GM23338 (cell line): Measurements from ENCODE around the gene KIAA0586. TPM values are rescaled to one million over a fixed set of nuclear protein-coding genes. Genes with fewer than 3 reads are reported as not detected.

Source experiments
- ATAC-seq: fragments of 200-7000 bp; cut with Tn5 transposase; 3 replicates; pipeline ENCODE4 v1.9.1; 2020
- DNase-seq: peaks from one replicate; pipeline ENCODE4 v3.0.0-alpha.2; 2015; ENCODE audit warnings: low spot score
- H2AFZ ChIP-seq: fragments of 200-600 bp; sonication (generic); 2 replicates; pipeline ENCODE4 v1.8.0; 2016; ENCODE audit warnings: antibody characterized with exemption, mild to moderate bottlenecking, moderate library complexity
- H3F3A ChIP-seq: fragments of 200-600 bp; sonication (generic); replicated peaks from 2 replicates; pipeline ENCODE4 v1.8.0; 2017; ENCODE audit warnings: antibody characterized with exemption, mixed run types, low read depth
- H3K27ac ChIP-seq: fragments of 200-600 bp; sonication (generic); 2 replicates; pipeline ENCODE4 v1.6.1; 2016; ENCODE audit warnings: low read depth
- H3K27me3 ChIP-seq: fragments of 200-600 bp; sonication (generic); 2 replicates; pipeline ENCODE4 v1.8.0; 2016; ENCODE audit warnings: mild to moderate bottlenecking, mixed run types, moderate library complexity; ENCODE audit not compliant: insufficient read depth
- H3K36me3 ChIP-seq: fragments of 200-600 bp; sonication (generic); 2 replicates; pipeline ENCODE4 v1.8.0; 2016; ENCODE audit warnings: mild to moderate bottlenecking; ENCODE audit not compliant: insufficient read depth
- H3K4me1 ChIP-seq: fragments of 200-600 bp; sonication (generic); 2 replicates; pipeline ENCODE4 v1.8.0; 2016; ENCODE audit warnings: mild to moderate bottlenecking, moderate library complexity; ENCODE audit not compliant: insufficient read depth
- H3K4me2 ChIP-seq: fragments of 200-600 bp; sonication (generic); 2 replicates; pipeline ENCODE4 v1.7.1; 2017; ENCODE audit warnings: mixed run types
- H3K4me3 ChIP-seq: fragments of 200-600 bp; sonication (generic); 2 replicates; pipeline ENCODE4 v1.6.1; 2016; ENCODE audit warnings: mixed run types
- H3K79me2 ChIP-seq: fragments of 200-600 bp; sonication (generic); replicated peaks from 2 replicates; pipeline ENCODE4 v1.8.0; 2017; ENCODE audit warnings: mild to moderate bottlenecking; ENCODE audit not compliant: insufficient read depth
- H3K9me2 ChIP-seq: fragments of 200-600 bp; sonication (generic); 2 replicates; pipeline ENCODE4 v1.8.0; 2017; ENCODE audit not compliant: insufficient read depth
- H4K20me1 ChIP-seq: fragments of 200-600 bp; sonication (generic); replicated peaks from 2 replicates; pipeline ENCODE4 v1.8.0; 2017; ENCODE audit warnings: mild to moderate bottlenecking; ENCODE audit not compliant: insufficient read depth
- H3K27ac Mint-ChIP-seq: 2 replicates; pipeline ENCODE4 v1.8.0; 2020; ENCODE audit warnings: inconsistent platforms, mild to moderate bottlenecking, moderate library complexity, mixed read lengths
- H3K27me3 Mint-ChIP-seq: 3 replicates; pipeline ENCODE4 v1.8.0; 2022; ENCODE audit warnings: low read depth, mild to moderate bottlenecking, moderate library complexity, mixed read lengths, inconsistent platforms; ENCODE audit not compliant: insufficient read depth, poor library complexity
- H3K36me3 Mint-ChIP-seq: 3 replicates; pipeline ENCODE4 v1.8.0; 2021; ENCODE audit warnings: low read depth, mild to moderate bottlenecking, inconsistent platforms, moderate library complexity, mixed read lengths
- H3K4me1 Mint-ChIP-seq: 3 replicates; pipeline ENCODE4 v1.8.0; 2020; ENCODE audit warnings: mild to moderate bottlenecking, inconsistent platforms, mixed read lengths
- H3K4me3 Mint-ChIP-seq: 3 replicates; pipeline ENCODE4 v1.8.0; 2021; ENCODE audit warnings: moderate library complexity, mild to moderate bottlenecking, inconsistent platforms, mixed read lengths
- H3K9me3 Mint-ChIP-seq: 3 replicates; pipeline ENCODE4 v1.8.0; 2020; ENCODE audit warnings: moderate library complexity, mild to moderate bottlenecking, inconsistent platforms, mixed read lengths
- CTCF ChIP-seq, 2 experiments: fragments of 200-600 bp in 1 of 2; sonication (generic) in 1 of 2; conservative IDR thresholded peaks; 2 replicates each; pipeline versions ENCODE4 v1.5.1 to v1.6.1; 2016 to 2017; ENCODE audit warnings: antibody characterized with exemption in 2 of 2, low read depth in 2 of 2, mild to moderate bottlenecking in 2 of 2, moderate library complexity in 1 of 2
- EZH2 ChIP-seq: fragments of 200-600 bp; sonication (generic); IDR thresholded peaks from one replicate; pipeline ENCODE4 v1.8.0; 2017; ENCODE audit warnings: antibody characterized with exemption, mild to moderate bottlenecking, low read depth; ENCODE audit not compliant: unreplicated experiment
- NANOG ChIP-seq: IDR thresholded peaks from 2 replicates; pipeline ENCODE4 v1.6.1; 2016; ENCODE audit warnings: antibody characterized with exemption, borderline replicate concordance
- POLR2AphosphoS5 ChIP-seq: IDR thresholded peaks from 2 replicates; pipeline ENCODE4 v1.6.1; 2016; ENCODE audit warnings: antibody characterized with exemption, low read depth
- ZNF331 ChIP-seq: fragments of 250-450 bp; sonication (Bioruptor Pico); IDR thresholded peaks from 2 replicates; pipeline ENCODE4 v1.5.0; 2020; ENCODE audit warnings: low read depth, mild to moderate bottlenecking, moderate library complexity
- ZNF462 ChIP-seq: fragments of 250-450 bp; sonication (Bioruptor Pico); IDR thresholded peaks from 2 replicates; pipeline ENCODE4 v1.5.0; 2020; ENCODE audit warnings: mild to moderate bottlenecking, moderate library complexity
- polyA plus RNA-seq: library from polyadenylated mRNA; unstranded; fragments of >200 nt; fragmentation: Nextera tagmentation; extraction: Ambion mirVana; gene quantifications from 2 replicates; pipeline ENCODE4 v1.2.1, GENCODE V29; 2016
- total RNA-seq: library from RNA; depleted of rRNA; stranded (reverse); fragments of >200 nt; shearing (Covaris generic); gene quantifications from 2 replicates; pipeline ENCODE4 v1.2.3, GENCODE V29; 2014

The KIAA0586 gene
- total and polyA plus RNA-seq, 2 experiments from 2014 or later = 22.2 to 23.7 TPM

DNA sequence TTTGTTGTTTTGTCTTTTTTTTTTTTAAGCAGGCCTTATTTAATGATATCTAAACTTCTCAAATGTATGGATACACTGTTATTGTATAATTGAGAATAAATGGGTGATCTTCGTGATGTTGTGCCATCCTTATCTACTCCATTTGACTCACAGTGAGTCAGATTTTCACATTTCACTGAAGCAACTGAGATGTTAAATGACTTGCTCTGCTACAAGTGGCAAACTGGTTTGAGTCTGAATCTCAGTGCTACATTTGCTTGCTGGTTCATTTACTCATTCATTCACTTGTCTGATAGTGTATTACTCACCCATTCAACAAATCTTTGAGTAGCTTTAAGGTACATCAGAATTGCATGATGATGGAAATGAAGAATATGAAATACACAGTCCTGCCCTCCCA, 2.6 kb downstream of the KIAA0586 start (continued):
- TF ChIP-seq ZNF462 (CRISPR knock-in tag) (no peak), CTCF (conservative IDR thresholded peaks at IDR 0.05; ENCODE audit: low read depth in 2 of 2) (no peak), POLR2AphosphoS5 (no peak)

- Histone ChIP-seq H3K79me2 (no peaks in the 10 kb centered on the region), H3K36me3 (peaks cover 16% of the 10 kb centered on the region; the same call in 1 of the 2 replicates), H3K27ac (no peak overlapping the region), H3K9me2 (no peaks in the 10 kb centered on the region), H3K4me1 (no peaks in the 10 kb centered on the region), H3K4me2 (no peak overlapping the region), H3K27me3 (no peaks in the 10 kb centered on the region), H4K20me1 (no peaks in the 10 kb centered on the region), H2AFZ (no peak overlapping the region), H3F3A (no peaks in the 10 kb centered on the region), H3K4me3 (no peak overlapping the region)
- DNase-seq (no peak), ATAC-seq (no peak)
- no peaks in the 10 kb centered on the region for H3K27me3 Mint-ChIP-seq
- H3K4me3 Mint-ChIP-seq = no peak overlapping the region
- peaks cover 20% of the 10 kb centered on the region for H3K36me3 Mint-ChIP-seq
- H3K4me1 Mint-ChIP-seq = no peaks in the 10 kb centered on the region
- H3K27ac Mint-ChIP-seq = no peak overlapping the region
- H3K9me3 Mint-ChIP-seq = no peaks in the 10 kb centered on the region
- TF ChIP-seq CTCF (conservative IDR thresholded peaks at IDR 0.05; ENCODE audit: low read depth in 2 of 2) (no peak), NANOG (no peak), EZH2 (no peak), ZNF331 (CRISPR knock-in tag) (no peak)
Observed at GRCh38 chr14:58439476-58439875, 12.0 kb downstream of the KIAA0586 start.
